HG03280 (cell line): ENCODE data around the gene XXYLT1.

Source experiments
- ATAC-seq: cut with Tn5 transposase; IDR thresholded peaks from one replicate; pipeline ENCODE4 v1.9.1; 2021; ENCODE audit warnings: mild to moderate bottlenecking, moderate library complexity; ENCODE audit not compliant: unreplicated experiment

XXYLT1 gene

GRCh38 chr3:195071011-195071728 lies 199.8 kb downstream of the XXYLT1 start:
- ATAC-seq = no peak

DNA sequence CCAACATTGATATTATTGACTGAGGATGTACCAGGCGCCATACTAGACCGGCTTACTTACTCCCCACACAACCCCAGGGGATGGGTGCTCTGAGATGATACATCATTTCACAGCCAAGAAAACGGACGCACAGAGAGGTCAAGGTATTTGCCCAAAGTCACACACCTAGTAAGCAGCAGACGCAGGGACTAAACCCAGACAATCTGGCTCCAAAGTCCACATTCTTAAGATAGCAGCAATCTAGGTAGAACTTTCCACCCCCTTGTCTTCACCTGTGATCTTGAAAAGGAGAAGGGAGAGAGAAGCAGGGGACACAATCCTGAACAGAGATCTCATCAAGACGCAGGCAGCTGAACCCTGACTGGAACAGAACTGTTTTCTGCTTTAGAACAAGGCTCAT lies 200.6 kb downstream of the XXYLT1 start:
- no peak for ATAC-seq

DNA sequence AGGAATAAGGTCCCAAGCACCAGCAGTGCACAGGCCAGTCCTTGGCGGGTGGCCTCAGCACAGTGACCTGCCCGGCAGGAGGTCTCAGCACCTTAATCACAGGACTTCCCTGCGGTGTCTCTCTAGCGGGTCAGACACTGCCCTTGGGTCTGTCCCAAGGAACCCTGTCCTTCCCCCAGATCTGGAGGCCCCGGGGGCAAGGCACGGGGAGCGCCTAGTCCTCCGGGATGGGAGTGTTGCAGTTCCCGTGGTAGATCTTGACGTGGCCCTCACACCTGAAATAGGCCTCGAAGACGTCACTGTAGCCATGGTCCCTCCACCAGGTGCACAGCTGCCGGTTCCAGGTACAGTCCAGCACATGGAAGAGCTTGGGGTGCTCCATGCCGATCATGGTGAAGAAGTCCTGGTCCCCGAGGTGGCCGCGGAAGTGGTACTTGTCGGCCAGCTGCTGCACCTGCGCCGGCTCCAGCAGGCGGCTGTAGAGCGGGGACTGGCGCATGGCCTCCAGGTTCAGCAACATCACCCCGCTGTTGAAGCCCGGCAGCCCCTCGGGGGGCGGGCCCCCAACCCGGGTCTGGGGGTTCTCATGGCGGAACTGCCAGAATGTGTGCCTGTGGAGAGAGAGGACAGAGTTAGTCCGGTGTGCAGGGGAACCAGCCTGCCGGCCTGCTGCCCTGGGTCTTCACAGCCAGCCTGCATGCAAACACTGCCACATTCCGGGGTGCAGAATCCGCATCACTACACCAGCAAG lies 201.3 kb downstream of the XXYLT1 start:
- ATAC-seq = no peak

DNA sequence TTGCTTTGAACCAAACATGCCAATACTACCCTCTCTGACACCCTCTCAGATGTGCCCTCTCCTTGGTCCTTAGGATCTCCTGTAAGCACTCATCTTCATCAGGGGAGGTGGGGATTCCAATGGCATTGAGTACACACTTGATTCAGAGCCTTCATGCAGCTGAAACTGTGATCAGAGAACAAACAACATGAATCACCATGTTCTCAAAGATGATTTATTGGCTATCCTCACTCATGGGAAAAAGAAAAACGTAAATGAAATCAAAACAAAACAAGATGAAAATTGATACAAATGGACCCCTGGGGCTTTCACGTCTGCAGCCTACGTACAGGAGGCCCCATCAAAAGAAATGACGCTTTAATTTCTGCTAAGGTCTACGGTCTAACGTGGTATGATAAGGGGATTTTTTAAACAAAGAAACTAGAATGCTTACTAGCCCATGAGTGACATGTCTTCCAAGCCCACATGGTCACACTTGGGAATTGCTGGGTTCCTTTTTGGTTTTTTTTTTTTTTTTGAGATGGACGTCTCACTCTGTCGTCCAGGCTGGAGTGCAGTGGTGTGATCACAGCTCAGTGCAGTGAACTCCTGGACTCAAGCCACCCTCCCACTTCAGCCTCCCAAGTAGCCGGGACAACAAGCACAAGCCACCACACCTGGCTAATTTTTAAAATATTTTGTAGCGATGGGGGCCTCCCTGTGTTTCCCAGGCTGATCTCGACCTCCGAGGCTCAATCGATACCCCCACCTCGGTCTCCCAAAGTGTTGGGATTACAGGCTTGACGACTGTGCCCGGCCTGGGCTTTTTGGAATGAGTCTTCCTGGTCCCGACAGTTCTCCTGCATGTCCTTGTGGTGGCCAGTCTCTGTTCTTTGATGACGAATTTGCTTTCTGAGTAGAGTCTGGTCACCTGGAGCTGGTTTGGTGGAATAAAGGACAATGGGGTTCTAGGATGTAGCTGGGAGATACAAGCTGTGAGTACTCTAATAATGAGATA lies 202.6 kb downstream of the XXYLT1 start:
- ATAC-seq = no peak

DNA sequence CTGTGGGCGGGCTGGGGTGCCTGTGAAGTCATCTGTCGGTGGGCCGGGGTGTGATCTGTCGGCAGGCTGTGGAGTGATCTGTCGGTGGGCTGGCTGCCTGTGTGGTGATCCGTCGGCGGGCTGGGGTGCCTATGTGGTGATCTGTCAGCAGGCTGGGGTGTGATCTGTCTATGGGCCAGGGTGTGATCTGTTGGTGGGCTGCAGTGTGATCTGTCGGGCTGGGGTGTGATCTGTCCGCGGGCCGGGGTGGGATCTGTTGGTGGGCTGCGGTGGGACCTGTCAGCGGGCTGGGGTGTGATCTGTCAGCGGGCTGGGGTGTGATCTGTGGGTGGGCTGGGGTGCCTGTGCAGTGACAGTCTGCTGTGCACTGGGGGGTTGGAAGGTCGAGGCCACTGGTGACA lies 204.5 kb downstream of the XXYLT1 start:
- ATAC-seq = no peak

DNA sequence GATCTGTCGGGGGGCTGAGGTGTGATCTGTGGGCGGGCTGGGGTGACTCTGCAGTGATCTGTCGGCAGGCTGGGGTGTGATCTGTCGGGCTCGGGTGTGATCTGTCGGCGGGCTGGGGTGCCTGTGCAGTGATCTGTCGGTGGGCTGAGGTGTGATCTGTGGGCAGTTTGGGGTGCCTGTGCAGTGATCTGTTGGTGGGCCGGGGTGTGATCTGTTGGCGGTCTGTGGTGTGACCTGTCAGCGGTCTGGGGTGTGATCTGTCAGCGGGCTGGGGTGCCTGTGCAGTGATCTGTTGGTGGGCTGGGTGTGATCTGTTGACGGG lies 205.1 kb downstream of the XXYLT1 start:
- ATAC-seq = no peak

GRCh38 chr3:195065142-195065863 lies 205.7 kb downstream of the XXYLT1 start:
- ATAC-seq = no peak

- ATAC-seq = no peak
Measured at GRCh38 chr3:195064300-195064931, 206.5 kb downstream of the XXYLT1 start.

DNA sequence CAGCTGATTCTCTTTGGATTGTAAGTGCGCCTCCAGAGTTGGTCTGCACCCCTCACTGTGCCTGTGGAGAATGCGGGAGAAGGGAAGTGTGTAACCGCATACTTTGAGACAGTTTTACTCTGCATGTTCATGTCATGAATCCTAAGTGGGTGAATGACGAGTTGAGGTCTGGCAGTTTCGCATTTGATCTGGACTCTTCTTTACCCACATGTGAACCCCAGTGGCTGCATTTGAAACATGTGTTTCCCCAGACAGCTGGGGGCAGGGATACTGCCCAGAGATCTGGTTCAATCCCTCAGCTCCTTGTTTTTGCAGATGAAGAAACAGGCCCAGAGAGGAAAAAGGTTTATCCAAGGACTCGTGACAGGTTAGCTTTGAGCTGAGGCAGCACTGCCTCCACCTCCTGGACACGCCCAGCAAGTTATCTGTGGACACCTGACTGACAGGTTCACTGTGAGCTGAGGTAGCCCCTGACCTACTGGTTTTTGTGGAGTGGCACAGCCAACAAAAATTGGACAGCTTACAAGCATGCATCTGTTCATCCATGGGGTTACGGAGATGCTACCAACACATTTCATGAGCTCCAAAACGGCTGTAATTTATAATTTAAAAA lies 207.3 kb downstream of the XXYLT1 start:
- no peak for ATAC-seq

DNA sequence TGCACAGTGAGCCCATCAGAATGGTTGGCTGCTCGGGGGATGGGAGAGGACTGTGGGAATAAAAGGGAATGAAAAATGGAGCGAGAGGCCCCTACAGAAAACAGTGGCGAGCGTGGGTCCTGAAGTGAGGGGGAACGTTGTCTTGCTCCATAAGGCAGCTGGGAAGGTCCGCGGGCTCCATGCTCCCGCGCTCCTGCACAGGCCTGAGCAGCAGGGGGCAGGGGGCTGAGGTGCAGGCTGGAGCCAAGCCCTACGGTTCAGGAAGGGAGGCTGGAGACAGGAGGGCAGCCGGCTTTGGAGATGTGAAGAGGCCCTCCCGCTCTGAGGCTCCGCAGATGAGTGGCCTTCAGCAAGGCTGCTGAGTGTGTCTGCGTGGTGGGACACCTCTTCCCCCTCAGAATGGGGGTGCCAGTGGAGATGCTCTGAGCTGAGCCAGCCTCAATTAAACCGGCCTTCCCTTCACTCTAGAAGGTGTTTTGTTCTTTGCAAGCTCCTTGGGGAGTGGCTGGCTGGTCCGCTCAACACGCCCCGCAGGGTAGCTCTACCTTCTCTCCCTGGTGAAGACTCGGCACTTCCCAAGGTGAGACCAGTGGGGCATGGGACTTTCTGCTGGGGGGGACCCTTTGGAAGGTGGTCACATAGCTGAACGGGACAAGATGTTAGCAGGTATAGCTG lies 208.0 kb downstream of the XXYLT1 start:
- no peak for ATAC-seq

GRCh38 chr3:195061756-195062655 lies 209.0 kb downstream of the XXYLT1 start:
- no peak for ATAC-seq

DNA sequence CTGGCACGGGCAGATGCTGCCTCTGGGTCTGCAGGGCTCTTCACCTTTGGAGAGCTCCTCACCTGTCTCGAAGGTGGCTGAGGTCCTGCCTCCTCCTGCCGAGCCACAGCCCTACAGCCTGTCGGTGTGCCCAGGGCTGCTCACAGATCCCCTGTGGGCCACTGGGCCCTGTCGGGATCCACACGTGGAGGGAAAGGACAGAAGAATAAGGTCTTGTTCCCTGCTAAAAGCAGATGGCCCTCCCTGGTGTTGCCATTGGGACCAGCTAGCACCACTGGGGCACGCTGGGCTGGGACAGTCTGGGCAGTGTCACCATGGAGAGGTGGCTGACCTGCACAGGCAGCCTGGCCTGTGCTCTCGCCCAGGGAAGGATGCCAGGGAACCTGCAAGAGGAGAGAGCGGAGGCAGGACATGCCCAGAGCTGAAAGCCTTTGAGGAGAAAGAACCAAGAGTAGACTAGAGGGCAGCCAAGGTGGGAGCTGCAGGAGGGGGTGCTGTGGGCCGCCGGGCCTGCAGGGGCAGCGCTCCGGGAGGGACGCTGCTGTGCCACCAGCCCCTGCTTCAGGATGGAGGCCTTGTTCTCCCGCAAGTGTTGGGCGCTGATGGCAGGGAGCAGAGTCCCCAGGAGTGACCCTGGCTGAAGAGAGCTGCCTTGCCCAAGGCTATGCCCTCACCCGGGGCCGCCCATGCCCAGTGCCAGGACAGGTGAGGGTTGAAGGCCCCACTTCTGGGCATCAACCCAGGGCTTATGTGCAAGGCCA lies 210.2 kb downstream of the XXYLT1 start:
- ATAC-seq = no peak

DNA sequence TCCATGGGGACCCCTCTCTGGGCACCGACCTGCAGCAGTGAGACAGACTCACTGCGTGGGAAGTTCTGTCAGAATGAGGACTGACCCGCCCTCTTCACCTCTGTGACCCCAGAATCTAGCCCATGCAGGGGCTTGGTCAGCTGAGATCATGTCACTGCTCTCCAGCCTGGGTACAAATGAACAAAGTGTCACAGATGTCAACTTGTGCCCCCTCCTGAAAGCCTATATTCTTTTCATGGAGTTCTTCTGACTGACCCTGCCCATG lies 210.8 kb downstream of the XXYLT1 start:
- no peak for ATAC-seq

DNA sequence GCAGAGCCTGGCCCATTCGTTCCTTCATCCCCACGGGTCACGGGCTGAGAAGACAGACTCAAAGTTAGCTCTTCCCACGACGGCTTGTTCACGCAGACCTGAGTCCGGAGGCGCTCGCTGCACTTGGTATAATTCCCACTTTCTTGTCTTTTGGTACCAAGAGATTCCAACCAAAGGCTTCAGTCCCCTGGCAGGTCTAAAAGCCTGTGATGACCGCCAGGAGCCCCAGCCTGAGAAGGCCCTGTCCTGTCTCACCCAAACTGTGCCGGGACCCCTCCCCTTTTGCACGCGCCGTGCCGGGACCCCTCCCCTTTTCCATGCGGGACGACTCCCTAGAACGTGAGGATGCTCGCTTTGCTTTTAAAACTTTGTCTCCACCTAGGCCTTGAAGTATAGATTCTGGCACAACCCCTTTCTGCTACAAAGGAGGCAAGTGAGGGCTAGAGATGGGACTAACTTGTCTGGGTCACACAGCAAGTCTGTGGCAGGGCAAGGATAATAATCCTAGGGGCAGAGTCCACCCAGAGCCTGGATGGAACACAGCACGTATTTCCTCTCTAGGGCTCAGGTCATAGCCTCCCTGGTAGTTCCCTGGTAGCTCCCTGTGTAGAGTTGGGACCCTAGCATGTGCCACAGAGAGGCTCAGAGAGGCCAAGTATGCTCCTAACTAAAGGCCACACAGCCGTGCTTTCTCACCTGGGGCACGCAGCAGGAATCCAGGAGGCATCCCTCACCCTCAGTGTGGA lies 211.3 kb downstream of the XXYLT1 start:
- ATAC-seq = no peak

DNA sequence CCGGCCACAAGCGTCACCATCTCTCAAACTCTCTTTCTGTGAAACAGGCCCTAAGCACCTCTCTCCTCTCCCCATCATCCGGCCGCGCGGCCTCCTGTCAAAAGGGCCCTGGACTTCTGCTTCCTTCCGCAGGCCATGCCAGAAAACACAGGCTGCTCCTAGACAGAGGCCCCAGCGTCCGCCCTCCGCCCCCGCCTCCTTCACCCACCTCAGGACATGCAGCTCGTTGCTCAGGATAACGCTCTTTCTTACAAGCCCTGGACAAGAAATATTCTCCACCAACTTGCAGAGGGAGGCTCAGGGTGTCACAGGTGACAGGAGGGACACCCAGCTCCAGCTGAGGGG lies 212.0 kb downstream of the XXYLT1 start:
- ATAC-seq = no peak

DNA sequence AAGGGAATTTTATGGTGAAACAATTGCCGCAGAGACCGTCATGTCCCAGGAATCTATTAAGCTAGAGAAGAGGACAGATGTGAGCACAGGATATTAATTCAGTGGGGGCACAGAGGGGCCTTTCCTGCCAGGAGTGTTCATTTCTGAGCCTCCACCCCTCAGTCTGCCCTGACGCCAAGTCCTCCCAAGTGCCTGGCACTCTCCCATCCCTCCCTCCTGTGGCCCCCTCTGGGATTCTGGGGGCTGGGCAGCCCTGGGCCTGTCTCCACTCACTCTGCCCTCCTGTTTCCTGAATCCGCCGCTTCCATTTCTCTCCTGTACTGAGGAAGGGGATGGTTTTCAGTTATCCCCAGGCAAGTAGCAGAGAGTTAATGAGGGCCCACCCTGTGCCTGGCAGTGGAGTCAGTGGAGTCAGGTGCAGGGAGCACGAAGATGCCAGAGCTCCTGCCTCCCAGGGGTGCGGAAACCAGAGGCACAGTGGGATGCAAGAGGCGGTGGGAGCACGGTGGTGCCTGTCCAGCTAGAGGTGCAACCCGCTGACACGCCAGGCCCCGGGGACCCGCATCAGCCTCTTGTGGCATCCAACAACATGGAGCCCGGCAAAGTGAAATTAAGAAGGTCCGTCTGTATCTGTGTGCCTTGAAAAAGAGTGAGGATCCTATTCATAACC lies 212.5 kb downstream of the XXYLT1 start:
- no peak for ATAC-seq

DNA sequence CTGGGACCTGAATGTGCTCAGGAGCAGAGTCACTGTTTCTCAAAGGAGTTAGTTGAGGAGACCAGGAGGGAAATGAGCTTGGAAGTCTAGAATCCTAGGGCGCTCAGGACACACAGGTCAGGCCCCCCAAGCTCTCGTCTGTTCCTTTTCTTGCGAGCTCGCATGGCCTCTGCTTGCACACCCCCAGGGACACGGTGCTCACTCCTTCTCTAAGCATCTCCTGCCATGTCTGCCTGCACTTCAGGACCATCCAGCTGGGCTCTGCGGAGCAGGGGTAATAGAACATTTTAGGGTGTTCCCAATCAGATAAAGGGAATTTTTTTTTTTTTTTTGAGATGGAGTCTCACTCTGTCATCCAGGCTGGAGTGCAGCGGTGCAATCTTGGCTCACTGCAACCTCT lies 213.2 kb downstream of the XXYLT1 start:
- no peak for ATAC-seq
